Measurements from ENCODE around the gene LPO.
A peak's percentile ranks its signal among the peaks of the same experiment; 100 is the strongest.

The LPO gene

DNA sequence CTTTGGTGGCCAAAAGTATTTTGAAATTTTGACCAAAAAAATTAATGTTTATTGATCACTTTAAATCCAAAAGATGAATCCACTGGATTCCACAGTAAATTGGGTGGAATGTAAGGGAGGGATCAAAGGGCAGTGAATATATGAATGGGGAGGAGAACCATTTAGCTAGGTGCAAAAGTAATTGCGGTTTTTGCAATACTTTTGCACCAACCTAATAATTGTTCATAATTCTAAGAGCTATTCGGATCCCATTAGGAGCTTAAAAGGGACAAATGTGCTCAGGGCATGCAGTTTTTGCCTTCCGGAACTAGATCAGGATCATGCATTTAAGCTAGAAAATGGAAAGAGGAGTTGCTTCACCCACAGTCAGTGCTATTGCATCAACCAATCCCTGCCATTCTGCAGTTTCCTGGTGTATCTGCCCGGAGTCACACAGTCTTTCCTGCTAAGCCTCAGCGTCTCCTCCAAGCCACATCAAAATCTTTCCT, at the start of gene LPO:
Gene LPO, plus strand, starts transcription at position 438 of the 488 bp plus-strand sequence. CDS start 4,396 bp downstream, outside the sequence.
- no peak for DNase-seq (ENCODE audit: low read depth, low spot score)

DNA sequence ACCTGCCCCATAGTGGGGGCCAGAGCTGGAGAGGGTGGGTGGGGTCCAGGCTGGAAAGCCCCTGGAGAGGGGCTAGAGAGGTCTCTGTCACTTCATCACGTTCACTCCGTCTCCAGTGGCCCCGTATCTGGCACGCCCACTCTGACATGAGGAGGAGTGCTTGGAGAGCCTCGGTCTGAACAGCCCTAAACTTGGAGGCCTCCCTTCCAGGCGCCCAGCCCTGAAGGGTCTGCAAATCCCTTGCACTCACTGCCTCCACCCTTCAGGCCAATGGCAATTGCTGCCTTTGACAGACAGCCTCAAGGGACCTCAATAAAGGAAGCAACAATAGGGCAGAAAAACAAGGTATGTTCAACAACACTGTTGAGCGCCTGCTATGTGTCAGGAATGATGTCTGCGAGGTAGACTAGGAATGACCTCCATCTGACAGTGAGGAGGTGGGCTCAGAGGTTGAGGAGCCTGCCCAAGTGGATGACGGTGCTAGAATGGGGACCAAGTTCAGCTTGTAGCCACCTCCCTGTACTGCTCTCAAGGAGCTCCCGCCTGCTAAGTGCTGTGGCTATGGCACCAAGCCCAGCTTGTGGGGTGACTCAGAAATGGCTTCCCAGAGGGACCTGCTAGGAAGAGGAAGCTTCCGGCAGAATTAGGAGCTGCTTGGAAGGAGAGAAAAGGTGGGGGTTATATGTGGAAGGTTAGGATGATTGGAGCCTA, 48.8 kb upstream of the LPO start:
- DNase-seq (ENCODE audit: low read depth, low spot score): no peak

DNA sequence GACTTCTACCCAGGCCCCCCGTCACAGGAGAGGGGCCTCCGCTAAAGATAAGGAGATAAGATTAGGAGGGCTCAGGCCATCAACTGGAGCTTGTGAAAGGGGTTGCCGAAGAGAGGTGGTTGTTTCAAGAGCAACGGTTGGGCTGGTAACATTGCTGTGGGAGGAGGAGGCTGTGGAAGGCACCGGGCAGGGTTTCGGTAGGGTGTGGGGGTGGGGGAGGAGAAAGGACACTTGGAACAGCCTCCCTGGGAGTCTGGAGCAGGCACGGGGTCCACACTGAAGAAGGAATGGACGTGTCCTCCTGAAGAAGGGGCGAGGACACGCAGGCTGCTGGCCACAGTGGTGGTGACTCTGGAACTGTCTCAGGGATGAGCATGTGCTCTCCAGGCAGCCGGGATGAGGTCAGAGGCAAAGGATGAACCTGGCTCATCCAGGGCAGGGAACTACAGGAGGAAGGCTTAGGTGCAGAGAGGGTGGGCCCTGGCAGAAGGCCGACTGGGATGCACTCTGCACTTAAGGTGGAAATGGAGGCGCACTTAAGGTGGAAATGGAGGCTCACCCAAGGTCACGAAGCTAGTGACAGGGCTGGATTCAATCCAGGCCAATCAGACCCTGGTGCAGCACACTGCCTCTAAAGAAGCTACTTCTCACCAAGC, 47.0 kb upstream of the LPO start:
- DNase-seq (ENCODE audit: low read depth, low spot score): no peak

DNA sequence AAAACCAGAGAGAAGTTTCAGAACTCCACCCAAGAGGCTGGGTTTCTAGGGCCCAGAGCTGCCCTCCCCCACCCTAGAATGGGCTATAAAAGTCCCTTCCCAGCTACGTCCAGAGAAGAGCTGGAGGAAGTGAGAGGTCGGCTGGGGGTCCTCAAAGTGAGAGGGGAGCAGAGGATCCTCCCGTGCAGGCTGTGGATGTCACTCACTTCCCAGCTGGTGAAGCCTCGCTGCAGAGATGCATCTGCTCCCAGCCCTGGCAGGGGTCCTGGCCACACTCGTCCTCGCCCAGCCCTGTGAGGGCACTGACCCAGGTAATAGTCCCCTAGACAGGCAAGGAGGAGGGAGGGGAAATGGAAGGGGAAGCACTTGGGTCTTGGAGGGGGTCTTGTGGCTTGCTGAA, 45.8 kb upstream of the LPO start, which contains the start of gene EPX:
Gene EPX, plus strand, starts transcription at position 115 of the 400 bp plus-strand sequence. Its CDS starts 121 bp downstream, at position 236.
- DNase-seq (ENCODE audit: low read depth, low spot score): no peak

DNA sequence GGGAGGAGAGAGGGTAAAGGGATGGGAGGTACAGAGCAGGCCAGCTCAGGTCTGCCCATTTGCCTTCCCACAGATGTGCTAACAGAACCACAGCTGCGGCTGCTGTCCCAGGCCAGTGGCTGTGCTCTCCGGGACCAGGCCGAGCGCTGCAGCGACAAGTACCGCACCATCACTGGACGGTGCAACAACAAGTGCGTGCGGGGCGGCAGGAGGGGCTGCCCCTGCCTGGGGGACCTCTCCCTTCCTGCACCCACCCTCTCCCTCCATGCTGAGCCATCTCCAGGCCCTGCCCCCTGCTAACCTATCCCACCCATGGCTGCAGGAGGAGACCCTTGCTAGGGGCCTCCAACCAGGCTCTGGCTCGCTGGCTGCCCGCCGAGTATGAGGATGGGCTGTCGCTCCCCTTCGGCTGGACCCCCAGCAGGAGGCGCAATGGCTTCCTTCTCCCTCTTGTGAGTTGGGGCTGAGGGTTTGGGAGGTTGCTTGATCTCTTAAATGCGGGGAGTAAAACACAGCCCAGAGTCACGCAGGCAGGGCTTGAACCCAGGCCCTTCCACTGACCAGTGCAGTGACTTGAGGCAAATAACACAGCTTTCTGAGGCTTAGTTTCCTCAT, 44.6 kb upstream of the LPO start:
- no peak for DNase-seq (ENCODE audit: low read depth, low spot score)

DNA sequence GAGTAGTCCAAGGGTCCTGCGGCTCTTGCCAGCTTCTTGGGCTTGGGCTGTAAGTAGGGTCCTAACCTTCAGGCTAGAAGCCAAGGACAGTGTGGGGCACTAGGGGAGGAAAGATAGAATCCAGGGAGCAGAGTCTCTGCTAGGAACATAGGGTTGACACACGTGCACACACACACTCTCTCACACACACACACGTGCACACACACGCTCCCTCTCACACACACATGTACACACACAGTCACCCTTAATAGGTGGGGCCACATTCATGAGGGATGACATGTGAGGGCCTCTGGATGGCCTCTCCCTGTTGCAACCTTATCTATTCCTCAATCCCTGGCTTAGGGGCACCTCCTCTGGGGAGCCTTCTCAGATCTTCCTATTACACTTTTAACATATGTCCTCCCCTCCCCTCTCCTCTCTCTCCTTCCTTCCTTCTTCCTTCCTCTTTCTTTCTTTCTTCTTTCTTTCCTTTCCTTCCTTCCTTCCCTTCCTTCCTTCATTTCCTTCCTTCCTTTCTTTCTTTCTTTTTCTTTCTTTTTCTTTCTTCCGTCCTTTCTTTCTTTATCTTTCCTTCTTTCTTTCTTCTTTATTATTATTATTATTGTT, 42.8 kb upstream of the LPO start:
- no peak for DNase-seq (ENCODE audit: low read depth, low spot score)

DNA sequence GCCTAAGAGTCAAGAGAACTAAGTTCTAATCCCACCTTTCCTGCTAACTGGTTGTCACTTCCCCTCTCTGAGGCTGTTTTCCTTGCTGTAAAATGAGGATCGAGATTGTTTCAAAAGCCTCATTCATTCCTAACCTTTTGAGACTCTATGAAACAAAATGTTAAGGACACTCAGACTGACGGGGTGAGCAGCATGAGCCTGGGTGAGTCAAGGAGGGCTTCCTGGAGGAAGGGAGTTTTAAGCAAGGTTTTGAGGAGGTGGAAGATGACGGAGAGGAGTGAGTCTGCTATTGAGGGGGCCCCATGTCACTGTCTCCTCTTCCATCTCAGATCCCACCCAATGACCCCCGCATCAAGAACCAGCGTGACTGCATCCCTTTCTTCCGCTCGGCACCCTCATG, 41.8 kb upstream of the LPO start:
- no peak for DNase-seq (ENCODE audit: low read depth, low spot score)

DNA sequence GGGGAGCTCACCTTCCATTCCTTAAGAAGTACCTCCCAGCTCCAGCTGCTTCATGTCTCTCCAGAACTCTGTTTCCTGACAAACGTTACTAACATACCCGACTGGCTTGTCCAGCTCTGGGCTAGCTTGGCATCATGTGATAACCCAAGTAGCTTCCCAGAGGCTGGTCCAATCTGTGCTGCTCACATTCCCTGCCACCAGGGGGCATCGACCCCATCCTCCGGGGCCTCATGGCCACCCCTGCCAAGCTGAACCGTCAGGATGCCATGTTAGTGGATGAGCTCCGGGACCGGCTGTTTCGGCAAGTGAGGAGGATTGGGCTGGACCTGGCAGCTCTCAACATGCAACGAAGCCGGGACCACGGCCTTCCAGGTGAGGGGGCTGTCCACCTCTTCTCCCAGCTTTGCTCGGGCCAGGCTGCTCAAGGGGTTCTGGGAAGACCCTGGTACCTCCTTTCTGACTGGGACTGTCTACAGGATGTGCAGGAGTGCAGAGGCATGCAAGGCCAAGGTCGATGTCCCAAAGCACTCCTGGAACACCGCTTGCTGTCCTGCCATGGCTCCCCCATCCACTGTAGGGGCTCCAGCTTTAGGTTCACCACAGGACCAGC, 38.3 kb upstream of the LPO start:
- peak; percentile 54 for DNase-seq (ENCODE audit: low read depth, low spot score)

DNA sequence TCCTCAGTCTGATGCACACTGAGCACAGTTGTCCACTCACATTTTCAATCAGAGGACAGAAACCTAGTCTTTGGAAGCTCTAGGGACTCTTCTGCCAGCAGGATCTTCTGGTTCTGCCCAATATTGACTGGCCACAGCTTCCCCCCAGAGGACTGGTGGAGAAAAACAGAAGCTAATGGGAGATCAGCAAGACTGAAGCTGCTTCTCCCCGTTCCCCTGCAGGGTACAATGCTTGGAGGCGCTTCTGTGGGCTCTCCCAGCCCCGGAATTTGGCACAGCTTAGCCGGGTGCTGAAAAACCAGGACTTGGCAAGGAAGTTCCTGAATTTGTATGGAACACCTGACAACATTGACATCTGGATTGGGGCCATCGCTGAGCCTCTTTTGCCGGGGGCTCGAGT, 35.5 kb upstream of the LPO start:
- DNase-seq (ENCODE audit: low read depth, low spot score): no peak

DNA sequence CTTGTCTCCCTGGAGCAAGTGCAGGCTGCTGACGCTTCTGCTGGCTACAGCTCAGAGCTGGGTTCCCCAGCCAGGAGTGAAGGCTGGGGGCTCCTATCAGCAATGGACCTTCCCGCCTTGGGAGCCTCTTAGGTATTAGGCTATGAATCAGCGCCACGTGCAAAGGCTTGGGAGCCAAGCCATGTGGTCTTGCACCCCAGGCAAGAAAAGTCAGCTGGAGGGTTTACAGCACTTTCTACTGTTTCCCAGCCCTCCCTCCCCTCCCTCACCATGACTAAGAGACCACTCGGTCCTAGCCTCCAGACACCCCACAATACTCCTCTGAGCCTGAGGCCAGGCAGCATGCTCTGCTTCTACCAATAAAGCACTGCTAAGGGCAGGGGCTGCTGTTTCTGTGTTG, 33.6 kb upstream of the LPO start:
- no peak for DNase-seq (ENCODE audit: low read depth, low spot score)

DNA sequence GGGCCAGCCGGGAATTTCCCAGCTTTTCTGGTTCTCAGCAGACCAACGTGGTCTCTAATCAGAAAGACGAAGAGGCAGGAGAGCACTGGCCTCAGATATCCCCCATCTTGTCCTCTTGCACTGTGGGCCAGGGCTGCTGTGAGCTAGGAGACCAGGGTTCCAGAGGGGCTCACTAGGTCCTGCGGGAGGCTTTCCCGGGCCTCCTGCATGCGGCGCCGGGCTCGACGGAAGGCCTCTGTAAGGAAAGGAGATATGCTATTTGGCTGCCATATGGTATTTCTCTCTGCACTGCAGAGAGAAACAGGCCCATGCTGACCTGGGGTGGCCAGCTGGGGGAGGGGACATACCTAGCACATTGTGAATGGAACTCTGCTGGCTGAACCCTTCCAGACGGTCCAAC, 32.4 kb upstream of the LPO start:
- DNase-seq (ENCODE audit: low read depth, low spot score): no peak

DNA sequence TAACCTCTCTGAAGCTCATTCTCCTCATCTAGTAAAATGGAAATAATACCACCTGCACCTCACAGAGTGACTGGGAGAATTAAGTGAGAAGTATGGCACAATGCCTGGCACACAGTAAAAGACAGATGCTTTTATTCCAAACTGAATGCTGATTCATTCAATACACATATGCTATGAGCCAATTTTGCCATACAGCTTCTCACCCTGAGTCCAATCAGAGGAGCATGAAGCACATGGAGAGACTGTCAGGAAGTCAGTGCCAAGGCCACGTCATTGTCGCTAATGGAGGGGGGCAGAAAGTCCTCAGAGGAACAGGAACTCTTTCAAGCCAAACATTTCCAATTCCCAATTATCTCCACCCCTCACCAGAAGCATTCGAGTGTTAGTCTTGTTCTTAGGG, 30.9 kb upstream of the LPO start:
- no peak for DNase-seq (ENCODE audit: low read depth, low spot score)

DNA sequence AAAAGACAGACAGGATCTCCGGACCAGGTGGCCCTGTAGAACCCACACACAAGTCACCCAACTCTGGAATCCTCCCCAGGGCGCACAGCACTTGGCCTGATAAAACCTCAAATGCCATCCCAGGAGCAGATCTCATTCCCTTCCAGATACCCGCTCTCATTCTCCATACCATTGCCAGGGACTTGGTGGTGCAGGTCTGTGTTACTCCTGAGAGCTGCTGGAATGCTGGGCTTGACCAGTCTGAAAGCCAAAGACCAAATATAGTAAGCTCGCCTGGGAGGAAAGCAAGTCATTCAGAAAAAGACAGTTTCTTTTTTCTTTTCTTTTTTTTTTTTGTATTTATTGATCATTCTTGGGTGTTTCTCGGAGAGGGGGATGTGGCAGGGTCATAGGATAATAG, 30.0 kb upstream of the LPO start:
- DNase-seq (ENCODE audit: low read depth, low spot score): no peak

DNA sequence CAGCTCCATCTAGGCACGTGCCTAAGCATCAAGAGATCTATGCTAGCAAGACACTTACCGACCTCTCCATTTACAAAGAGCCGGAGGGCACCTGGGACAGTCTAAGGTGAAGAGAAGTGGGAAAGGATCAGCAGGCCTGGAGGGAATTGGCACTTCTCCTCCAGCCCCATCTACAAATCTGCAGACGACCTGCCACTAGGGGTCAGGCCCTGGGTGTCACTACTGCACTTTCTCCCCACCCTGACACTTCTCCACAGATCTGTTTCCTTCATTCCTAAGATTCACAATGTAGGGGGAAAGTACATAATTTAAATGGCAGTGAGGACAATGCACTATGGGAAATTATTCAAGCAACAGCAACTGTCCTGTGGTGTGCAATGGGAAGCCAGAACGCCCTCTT, 27.5 kb upstream of the LPO start:
- DNase-seq (ENCODE audit: low read depth, low spot score): no peak

DNA sequence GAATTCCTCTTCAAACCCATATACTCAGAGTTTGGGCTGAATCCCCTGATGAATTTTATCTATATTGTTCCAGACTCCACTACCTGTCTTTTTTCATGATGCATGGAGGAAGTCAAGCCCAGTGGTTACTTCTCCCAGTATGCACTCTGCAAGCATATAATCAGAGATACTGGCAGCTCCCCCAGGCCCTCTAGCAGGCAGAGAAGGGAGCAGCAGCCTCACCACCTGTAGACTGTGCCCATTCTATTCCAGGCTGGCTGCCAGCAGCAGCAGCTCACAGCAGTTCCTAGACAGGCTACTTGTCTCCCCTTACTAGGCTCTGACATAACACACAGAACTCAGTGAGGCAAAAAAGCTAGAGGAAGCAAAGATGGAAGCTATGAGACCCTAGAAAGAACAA, 22.7 kb upstream of the LPO start:
- no peak for DNase-seq (ENCODE audit: low read depth, low spot score)

DNA sequence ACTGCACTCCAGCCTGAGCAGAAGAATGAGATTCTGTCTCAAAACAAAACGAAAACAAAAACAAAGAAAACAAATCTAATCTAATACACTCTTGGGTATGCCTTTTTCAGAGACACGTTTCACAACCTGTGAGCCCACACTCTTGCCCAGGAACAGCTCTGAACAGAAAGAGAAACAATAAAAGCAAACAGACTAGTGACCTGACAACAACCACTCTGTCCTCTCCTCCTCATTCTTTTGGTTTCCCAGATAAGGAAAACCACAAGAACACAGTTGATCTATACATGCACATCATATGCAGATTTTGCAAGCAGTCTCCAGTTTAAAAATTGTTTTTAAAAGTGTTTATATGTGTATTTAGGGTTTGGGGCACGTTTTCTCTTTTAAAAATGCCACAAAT, 20.6 kb upstream of the LPO start:
- no peak for DNase-seq (ENCODE audit: low read depth, low spot score)

DNA sequence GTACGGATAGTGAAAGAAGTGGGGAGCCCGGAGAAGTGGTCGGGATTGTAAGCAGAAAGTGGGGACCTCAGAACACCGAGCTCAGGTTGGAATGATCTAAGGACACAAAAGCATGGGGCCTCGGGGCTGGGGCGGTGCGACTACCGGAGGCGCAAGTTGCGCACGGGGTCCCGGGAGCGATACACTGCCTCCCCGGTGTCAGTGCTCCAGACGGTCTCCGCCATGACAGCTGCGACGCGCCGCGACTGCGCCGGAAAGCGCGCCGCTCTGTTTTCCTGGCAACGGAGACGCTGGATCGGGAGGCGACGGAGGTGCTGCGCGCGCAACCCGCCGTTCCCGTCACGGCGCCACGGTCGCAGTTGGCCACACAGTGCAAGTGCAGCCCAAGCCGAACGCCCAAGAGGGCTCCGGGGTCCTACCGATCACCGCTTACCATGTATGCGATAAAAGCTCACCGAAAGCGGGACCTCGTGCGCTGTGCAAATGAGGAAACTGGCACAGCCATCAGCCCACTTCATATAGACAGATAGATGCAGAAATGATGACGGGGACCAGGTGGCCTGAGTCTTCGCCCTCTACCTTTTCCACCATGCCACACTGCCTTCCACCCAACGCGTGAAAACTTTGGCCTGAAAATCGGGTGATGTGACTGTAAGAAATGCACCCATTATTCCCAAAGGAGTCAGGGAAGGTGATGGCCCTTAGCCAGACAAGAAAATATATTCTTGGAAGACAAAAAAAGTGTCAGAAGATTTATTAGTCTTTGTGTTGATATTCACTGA, 19.2 kb upstream of the LPO start, which contains the start of gene MKS1:
Gene MKS1, minus strand, starts transcription at position 249 of the 782 bp plus-strand sequence. Its CDS starts 25 bp downstream, at position 224.
- DNase-seq (ENCODE audit: low read depth, low spot score): no peak

DNA sequence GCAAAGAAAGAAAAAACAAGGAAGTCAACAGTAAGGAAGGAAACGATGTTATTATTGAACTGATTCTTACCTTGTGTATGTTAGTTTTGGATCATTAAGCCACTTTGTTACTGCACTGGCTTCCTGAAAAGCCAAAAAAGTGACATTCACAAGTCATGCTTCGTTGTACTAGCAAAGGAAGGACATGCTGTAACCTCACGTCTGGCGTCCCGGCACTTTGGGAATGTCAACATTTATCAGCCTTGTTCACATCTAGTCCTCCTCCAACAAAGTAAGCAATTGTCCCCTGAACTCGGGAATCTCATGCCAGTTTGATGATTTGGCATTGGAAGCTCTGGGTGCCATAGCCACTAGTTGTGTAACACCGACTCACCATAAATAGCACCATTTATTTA, 18.6 kb upstream of the LPO start:
- DNase-seq (ENCODE audit: low read depth, low spot score): no peak

DNA sequence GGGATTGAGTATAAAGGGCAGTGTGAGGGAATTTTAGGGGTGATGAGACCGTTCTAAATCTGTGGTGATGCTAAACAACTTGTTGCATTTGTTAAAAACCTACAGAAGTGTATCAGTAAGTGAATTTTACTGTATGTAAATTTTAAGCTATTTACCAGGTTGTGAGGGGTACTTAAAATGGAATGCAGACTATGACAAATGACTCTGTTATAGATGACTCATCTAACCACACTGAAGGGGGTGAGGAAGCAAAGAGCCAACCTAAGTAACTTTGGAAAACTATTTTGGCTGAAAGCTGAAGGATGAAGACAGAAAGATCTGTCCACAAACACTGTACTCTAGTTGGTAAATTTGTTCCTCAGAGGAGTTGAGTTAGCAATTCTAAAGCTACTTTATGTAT, 14.1 kb upstream of the LPO start:
- DNase-seq (ENCODE audit: low read depth, low spot score): no peak

DNA sequence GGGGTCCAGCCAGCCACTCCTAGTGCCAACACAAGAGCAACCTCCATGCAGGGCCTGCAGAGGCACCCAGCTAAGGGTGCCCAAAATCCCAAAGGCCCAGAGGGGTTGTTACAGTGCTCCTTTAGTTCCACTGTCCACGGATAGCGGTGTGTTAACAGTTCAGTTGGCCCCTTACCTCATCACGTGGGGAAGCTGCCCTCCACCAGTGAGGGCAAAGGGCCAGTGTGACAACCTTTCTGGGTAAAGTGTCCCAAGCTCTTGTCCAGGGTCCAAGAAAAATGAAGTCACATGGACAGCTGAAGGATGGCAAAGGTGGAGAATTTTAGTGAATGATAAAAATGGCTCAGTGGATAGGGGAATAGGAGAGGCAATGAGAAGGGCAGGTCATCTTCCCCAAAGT, 10.7 kb upstream of the LPO start:
- DNase-seq (ENCODE audit: low read depth, low spot score): no peak

DNA sequence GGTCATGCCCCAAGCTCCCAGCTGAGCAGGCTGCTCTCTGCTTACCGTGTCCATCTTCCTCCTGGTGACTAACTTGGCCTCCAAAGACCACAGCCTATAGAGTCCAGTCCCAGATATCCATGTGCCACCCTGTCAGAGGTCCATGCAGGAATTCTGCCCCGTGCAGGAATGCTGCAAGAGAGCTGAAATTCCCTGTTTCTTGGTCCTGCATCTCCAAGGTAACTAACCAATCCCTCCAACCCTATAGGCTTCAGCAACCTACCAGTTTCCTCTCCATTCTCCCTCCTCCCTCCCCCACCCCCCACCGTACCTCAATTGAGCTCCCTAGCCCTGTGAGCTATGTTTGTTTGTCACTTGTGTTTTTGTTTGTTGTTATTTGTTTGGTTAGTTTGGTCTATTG, 9.7 kb upstream of the LPO start:
- no peak for DNase-seq (ENCODE audit: low read depth, low spot score)

Measured in iPS DF 19.7 (cell line).